Testis (tissue), 3 donors: ENCODE results near the gene HOXC6. TPM values are rescaled to one million over a fixed set of nuclear protein-coding genes. Genes with fewer than 3 reads are reported as not detected.

Experiments
- DNase-seq: peaks from one replicate; pipeline ENCODE4 v3.0.0-alpha.2; 2019
- H3K27ac ChIP-seq, 2 donors: fragments of 200-600 bp; sonication (generic); one replicate each; pipeline ENCODE4 v1.5.1; 2019
- H3K27me3 ChIP-seq: fragments of 200-600 bp; sonication (generic); one replicate; pipeline ENCODE4 v1.5.1; 2019
- H3K36me3 ChIP-seq: fragments of 200-600 bp; sonication (generic); one replicate; pipeline ENCODE4 v1.5.1; 2017; ENCODE audit warnings: low read depth; ENCODE audit errors: missing control alignments
- H3K4me1 ChIP-seq: fragments of 200-600 bp; sonication (generic); one replicate; pipeline ENCODE4 v1.5.1; 2019
- H3K4me3 ChIP-seq, 2 donors: fragments of 200-600 bp; sonication (generic); one replicate each; pipeline ENCODE4 v1.5.1; 2017 to 2019
- H3K9me3 ChIP-seq: fragments of 200-600 bp; sonication (generic); one replicate; pipeline ENCODE4 v1.5.1; 2017
- POLR2A ChIP-seq: fragments of 450-650 bp; IDR thresholded peaks from one replicate; pipeline ENCODE4 v1.6.1; 2017; ENCODE audit warnings: antibody characterized with exemption, mild to moderate bottlenecking, moderate library complexity
- WGBS, 2 donors: methylation state at CpG; one replicate each; pipeline ENCODE4 v1.1.5; 2018; 5-methylcytosine and 5-hydroxymethylcytosine counted together
- intact Hi-C: fragments of 100-400 bp; cut with DNase I; formaldehyde crosslinking; loops from one replicate; pipeline ENCODE4 v1.15.1; 2023; ENCODE audit warnings: low total_unique reads
- polyA plus RNA-seq: library from polyadenylated mRNA; stranded (reverse); fragments of 350-450 nt; fragmentation: Illumina TruSeq; extraction: RNeasy Lipid Tissue Mini Kit (QIAGEN cat#74804); gene quantifications from one replicate; pipeline ENCODE4 v1.2.3, GENCODE V29; 2014; ENCODE audit warnings: low read depth, low replicate concordance; ENCODE audit not compliant: insufficient read depth
- total RNA-seq, 2 donors: library from RNA; depleted of rRNA; stranded (reverse); fragments of >200 nt; gene quantifications; one replicate each; pipeline ENCODE4 v1.2.3, GENCODE V29; 2016
- TF ChIP-seq, protein P1 (sequence below), 3 experiments: fragments of 450-650 bp in 2 of 3; fragments of 200-600 bp in 1 of 3; sonication (generic) in 1 of 3; IDR thresholded peaks; one replicate each; pipeline ENCODE4 v1.5.1; 2016 to 2019; ENCODE audit warnings: antibody characterized with exemption in 3 of 3, mild to moderate bottlenecking in 2 of 3, moderate library complexity in 1 of 3

HOXC6 gene
- total and polyA plus RNA-seq, 3 donors from 2014 or later, result 1.9 to 5.4 (median 4.0) TPM

DNA sequence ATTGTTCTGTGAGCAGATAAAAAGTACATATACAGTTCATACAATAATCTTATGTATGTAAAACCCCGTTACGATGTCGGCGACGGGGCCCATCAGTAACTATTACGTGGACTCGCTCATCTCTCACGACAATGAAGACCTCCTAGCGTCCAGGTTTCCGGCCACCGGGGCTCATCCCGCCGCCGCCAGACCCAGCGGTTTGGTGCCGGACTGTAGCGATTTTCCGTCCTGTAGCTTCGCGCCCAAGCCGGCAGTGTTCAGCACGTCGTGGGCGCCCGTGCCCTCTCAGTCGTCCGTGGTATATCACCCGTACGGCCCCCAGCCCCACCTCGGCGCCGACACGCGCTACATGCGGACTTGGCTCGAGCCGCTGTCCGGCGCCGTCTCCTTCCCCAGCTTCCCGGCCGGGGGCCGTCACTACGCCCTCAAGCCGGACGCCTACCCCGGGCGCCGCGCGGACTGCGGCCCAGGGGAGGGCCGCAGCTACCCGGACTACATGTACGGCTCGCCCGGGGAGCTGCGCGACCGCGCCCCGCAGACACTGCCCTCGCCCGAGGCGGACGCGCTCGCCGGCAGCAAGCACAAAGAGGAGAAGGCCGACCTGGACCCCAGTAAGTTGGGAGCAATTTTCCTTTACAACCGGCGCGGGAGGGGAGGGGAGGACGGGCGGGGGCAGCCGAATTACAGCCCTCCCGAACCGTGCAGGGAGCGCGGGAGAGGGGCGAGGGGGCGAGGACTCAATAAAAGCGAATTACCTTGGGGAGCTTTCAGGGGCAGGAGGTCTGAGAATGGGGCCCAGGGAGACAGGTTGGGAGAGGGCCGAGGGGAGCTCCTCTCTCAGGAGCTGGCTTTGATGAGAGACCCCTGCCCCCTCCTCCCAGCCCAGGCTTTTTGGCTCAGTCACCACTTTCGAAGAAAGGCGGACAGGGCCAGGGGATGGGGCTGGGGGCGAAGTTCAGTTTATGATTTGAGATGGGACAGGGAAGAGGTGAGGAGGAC, 27.8 kb upstream of the HOXC6 start, which contains the start of gene HOXC9:
Gene HOXC9 (plus strand): TSS at position 46 of the 999 bp plus-strand sequence. CDS start 28 bp downstream, at position 74.
- H3K9me3 ChIP-seq, result no peaks in the 10 kb centered on the region
- no peak for DNase-seq
- peaks cover 28% of the 10 kb centered on the region for H3K4me1 ChIP-seq
- H3K27me3 ChIP-seq, result no peaks in the 10 kb centered on the region
- peak within 1 kb of the TSS; percentile 59 to 72 for H3K4me3 ChIP-seq
- intact Hi-C loops, result loop anchor here (5.0 kb wide), 1 partner anchor 207 kb away; no protein-coding TSS in a partner anchor
- no peaks in the 10 kb centered on the region for H3K36me3 ChIP-seq
- peak within 1 kb of the TSS; percentile 37 to 64 for H3K27ac ChIP-seq
- no peak for TF ChIP-seq POLR2A
- WGBS, 2 donors, result 2 to 4% methylated on average over 45 to 87 of the region's 87 CpGs

DNA sequence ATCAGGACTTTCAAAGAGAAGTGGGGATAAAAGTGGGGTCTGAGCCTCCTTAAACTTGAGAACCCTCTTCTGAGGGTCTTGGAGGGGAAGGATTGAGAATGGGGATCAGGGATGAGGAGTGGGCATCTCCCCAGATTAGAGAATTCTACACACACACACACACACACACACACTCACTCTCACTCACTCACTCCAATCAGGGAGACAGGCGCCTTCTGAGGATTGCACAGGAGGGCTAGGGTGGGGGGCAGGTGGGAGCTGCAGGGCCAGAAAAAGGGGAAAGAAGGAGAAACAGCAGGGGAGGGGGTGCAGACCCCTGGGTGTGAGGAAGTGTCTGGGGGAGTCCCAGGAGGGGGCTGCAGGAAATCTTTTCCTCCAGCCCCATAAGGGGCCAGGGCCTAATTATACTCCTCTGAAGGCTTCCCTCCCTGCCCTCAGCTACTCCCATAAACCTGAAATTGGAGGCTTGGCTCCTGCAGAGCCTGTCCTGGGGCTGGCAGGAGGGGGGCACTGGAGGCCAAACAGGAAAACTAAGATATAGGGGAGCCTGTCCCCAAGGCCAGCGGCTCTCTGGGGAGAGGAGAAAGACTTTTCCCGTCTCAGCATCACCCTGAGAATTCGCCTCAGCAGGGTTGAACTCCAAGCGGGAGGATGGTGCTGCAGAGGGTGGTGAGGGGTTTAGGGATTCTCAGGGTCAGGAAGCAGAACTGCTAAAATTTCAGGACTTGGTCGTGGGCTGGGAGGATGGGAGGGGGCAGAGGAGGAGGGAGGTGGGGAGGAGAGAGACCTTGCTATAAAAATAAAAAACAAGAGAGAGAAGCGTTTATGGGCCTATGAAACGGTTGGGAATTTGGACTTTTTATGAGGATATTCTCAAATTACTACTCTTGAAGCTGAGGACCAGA, 26.7 kb upstream of the HOXC6 start:
- intact Hi-C loops, result loop anchor here (5.0 kb wide), 1 partner anchor 206 kb away; no protein-coding TSS in a partner anchor
- Histone ChIP-seq H3K4me3 (peak overlapping the region in 1 of 2 donors; percentile 72), H3K9me3 (no peaks in the 10 kb centered on the region), H3K27ac (no peak overlapping the region), H3K36me3 (no peaks in the 10 kb centered on the region), H3K4me1 (peaks cover 29% of the 10 kb centered on the region), H3K27me3 (no peaks in the 10 kb centered on the region)
- TF ChIP-seq, protein P1, sequence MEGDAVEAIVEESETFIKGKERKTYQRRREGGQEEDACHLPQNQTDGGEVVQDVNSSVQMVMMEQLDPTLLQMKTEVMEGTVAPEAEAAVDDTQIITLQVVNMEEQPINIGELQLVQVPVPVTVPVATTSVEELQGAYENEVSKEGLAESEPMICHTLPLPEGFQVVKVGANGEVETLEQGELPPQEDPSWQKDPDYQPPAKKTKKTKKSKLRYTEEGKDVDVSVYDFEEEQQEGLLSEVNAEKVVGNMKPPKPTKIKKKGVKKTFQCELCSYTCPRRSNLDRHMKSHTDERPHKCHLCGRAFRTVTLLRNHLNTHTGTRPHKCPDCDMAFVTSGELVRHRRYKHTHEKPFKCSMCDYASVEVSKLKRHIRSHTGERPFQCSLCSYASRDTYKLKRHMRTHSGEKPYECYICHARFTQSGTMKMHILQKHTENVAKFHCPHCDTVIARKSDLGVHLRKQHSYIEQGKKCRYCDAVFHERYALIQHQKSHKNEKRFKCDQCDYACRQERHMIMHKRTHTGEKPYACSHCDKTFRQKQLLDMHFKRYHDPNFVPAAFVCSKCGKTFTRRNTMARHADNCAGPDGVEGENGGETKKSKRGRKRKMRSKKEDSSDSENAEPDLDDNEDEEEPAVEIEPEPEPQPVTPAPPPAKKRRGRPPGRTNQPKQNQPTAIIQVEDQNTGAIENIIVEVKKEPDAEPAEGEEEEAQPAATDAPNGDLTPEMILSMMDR (IDR thresholded peaks at IDR 0.05), result no peak
- WGBS, 2 donors, result 57 to 66% methylated on average over 8 of the region's 8 CpGs
- DNase-seq, result no peak

DNA sequence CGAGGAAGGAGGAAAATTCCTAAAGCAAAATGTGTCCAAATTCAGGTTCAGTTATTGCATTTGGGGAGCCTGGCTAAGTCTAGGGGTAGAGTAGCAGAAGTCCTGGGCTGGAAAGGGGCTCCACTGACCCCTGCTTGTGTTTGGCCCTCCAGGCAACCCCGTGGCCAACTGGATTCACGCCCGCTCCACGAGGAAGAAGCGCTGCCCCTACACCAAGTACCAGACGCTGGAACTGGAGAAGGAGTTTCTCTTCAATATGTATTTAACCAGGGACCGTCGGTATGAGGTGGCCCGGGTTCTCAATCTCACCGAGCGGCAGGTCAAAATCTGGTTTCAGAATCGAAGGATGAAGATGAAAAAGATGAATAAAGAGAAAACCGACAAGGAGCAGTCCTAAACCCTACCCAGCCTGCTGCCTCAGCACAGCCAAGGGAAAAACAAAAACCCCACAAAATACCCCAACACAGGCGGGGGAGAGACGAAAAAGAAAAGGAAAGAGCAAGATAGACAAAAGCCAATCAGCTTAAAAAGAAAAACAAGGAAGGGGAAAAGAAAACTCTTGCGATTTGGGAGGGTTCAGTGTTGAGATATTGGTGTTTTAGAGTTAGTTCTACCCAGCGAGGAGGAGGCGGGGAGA, 25.8 kb upstream of the HOXC6 start:
- 77 to 78% methylated on average over 19 of the region's 19 CpGs for WGBS, 2 donors
- H3K36me3 ChIP-seq, result no peaks in the 10 kb centered on the region
- no peak for DNase-seq
- intact Hi-C loops, result loop anchor here (5.0 kb wide), 1 partner anchor 205 kb away; no protein-coding TSS in a partner anchor
- no peak for TF ChIP-seq POLR2A
- TF ChIP-seq, protein P1 (IDR thresholded peaks at IDR 0.05), result no peak
- H3K27ac ChIP-seq, result no peak overlapping the region
- H3K9me3 ChIP-seq, result no peaks in the 10 kb centered on the region
- peaks cover 32% of the 10 kb centered on the region for H3K4me1 ChIP-seq
- no peaks in the 10 kb centered on the region for H3K27me3 ChIP-seq
- no peak overlapping the region for H3K4me3 ChIP-seq

DNA sequence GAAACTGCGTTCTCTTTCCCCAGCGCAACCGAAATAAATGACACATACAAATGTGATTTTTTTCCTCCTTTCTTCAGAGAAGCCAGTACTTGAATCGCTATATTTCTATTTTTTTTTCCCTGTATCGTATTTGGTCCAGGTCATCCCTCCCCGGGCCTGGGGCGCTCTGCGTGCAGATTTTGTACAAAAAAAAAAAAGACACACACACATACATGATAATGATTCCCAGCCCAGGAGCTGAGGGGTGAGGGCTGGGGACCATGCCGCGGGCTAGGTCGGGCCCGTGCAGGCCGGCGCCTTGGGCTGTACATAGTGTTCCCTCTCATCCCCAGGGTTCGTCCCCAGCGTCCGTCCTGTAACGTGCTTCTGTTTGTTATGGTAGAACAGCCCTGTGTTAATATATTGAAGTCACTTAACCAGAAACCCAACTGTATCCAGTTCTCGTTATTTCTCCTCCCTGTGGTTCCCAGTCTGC, 25.3 kb upstream of the HOXC6 start:
- Histone ChIP-seq H3K4me1 (peaks cover 26% of the 10 kb centered on the region), H3K27me3 (no peaks in the 10 kb centered on the region), H3K36me3 (no peaks in the 10 kb centered on the region), H3K27ac (no peak overlapping the region), H3K4me3 (no peak overlapping the region), H3K9me3 (no peaks in the 10 kb centered on the region)
- no peak for DNase-seq
- WGBS, 2 donors, result 77 to 83% methylated on average over 19 of the region's 19 CpGs
- TF ChIP-seq, protein P1 (IDR thresholded peaks at IDR 0.05), result no peak
- TF ChIP-seq POLR2A, result no peak
- intact Hi-C loops, result loop anchor here (5.0 kb wide), 1 partner anchor 204 kb away; no protein-coding TSS in a partner anchor
